HG02623 (cell line): ENCODE data around the gene NPTN.
"Not testable (repeated sequence)": the region's sequence is repeated elsewhere in the genome, so short reads cannot be mapped to it uniquely, and the experiment has no call there.

Experiments
- ATAC-seq: cut with Tn5 transposase; IDR thresholded peaks from one replicate; pipeline ENCODE4 v1.9.1; 2021; ENCODE audit warnings: moderate library complexity; ENCODE audit not compliant: unreplicated experiment

Gene NPTN

GRCh38 chr15:73633111-73633990 lies at the start of gene NPTN:
Gene NPTN (minus strand): TSS chr15:73633389. CDS start chr15:73633215, 174 bp downstream.
- ATAC-seq = peak; percentile 88

- ATAC-seq = no peak
Measured at GRCh38 chr15:73682600-73683090, 49.5 kb upstream of the NPTN start.

GRCh38 chr15:73681856-73682599 lies 48.8 kb upstream of the NPTN start:
- no peak for ATAC-seq

- ATAC-seq = no peak
Measured at GRCh38 chr15:73681063-73681462, 47.9 kb upstream of the NPTN start.

- ATAC-seq = no peak
Measured at GRCh38 chr15:73680549-73680948, 47.4 kb upstream of the NPTN start.

- no peak for ATAC-seq
Measured at GRCh38 chr15:73679964-73680363, 46.8 kb upstream of the NPTN start.

- ATAC-seq = no peak
Measured at GRCh38 chr15:73679180-73679579, 46.0 kb upstream of the NPTN start.

- ATAC-seq = no peak
Measured at GRCh38 chr15:73678498-73678897, 45.3 kb upstream of the NPTN start.

- no peak for ATAC-seq
Measured at GRCh38 chr15:73677733-73678132, 44.5 kb upstream of the NPTN start.

GRCh38 chr15:73677146-73677607 lies 44.0 kb upstream of the NPTN start:
- ATAC-seq = no peak

GRCh38 chr15:73674587-73674986 lies 41.4 kb upstream of the NPTN start:
- no peak for ATAC-seq

GRCh38 chr15:73660455-73660854 lies 27.3 kb upstream of the NPTN start:
- ATAC-seq = no peak

GRCh38 chr15:73658645-73659044 lies 25.5 kb upstream of the NPTN start:
- no peak for ATAC-seq

GRCh38 chr15:73655724-73656123 lies 22.5 kb upstream of the NPTN start:
- ATAC-seq = no peak

GRCh38 chr15:73654659-73655058 lies 21.5 kb upstream of the NPTN start:
- ATAC-seq = no peak

GRCh38 chr15:73650416-73651126 lies 17.4 kb upstream of the NPTN start:
- no peak for ATAC-seq

- ATAC-seq = no peak
Measured at GRCh38 chr15:73648014-73648295, 14.8 kb upstream of the NPTN start.

GRCh38 chr15:73647259-73648013 lies 14.2 kb upstream of the NPTN start:
- ATAC-seq = no peak

- not testable (repeated sequence) for ATAC-seq
Measured at GRCh38 chr15:73639464-73639863, 6.3 kb upstream of the NPTN start.

GRCh38 chr15:73637527-73637926 lies 4.3 kb upstream of the NPTN start:
- no peak for ATAC-seq
